HG03095 (cell line): ENCODE data around the gene METAP1.
"Not testable (repeated sequence)": the region's sequence is repeated elsewhere in the genome, so short reads cannot be mapped to it uniquely, and the experiment has no call there.

Experiments
- ATAC-seq: cut with Tn5 transposase; IDR thresholded peaks from one replicate; pipeline ENCODE4 v1.9.1; 2021; ENCODE audit warnings: moderate library complexity; ENCODE audit not compliant: unreplicated experiment

METAP1 gene

DNA sequence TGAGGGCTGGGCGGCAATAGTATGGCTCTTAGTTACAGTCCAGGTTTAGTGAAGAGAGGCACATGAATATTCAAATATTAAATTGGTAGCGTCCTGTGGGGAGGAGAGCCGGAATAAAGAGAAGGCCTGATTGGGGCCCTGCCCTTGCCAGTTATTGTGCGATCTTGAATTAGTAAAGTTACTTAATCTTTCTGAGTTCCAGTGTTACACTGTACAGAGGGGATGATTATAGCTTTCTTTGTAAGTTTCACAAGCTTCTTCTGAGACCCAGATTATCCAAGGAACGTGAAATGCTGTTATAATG lies 1.2 kb downstream of the METAP1 start:
- ATAC-seq, result no peak

DNA sequence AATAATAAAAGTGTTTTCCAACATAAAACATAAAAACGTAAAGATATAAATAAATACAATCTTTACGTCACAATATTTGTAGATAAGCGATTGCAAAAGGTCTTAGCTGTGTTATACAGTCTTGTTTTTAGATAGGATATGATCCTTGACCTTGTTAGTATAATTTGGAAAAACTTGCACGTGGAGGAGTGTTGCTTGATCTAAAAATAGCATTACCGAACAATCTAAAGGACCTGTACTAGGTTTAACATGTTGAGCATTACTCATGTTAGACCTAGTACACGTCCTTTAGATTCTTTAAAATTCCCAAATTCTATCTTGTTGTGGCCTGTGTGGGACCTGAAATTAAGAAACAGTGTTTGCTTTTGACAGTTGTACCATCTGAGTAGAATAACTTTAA lies 1.6 kb downstream of the METAP1 start:
- ATAC-seq, result no peak

DNA sequence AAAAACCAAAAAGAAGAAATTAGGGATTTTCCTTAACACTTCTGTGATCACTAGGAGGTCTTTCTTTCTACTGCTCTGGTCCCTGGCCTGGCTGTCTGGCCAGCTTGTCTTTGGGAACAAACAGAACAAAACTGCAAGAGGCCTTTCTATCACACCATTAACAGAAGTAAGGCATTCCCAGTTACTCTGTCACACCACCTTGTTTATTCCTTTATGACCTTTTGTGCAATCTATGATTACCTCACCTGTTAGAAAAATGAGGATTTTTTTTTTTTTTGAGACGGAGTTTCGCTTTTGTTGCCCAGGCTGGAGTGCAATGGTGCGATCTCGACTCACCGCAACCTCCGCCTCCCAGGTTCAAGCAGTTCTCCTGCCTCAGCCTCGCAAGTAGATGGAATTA lies 3.0 kb downstream of the METAP1 start:
- no peak for ATAC-seq

DNA sequence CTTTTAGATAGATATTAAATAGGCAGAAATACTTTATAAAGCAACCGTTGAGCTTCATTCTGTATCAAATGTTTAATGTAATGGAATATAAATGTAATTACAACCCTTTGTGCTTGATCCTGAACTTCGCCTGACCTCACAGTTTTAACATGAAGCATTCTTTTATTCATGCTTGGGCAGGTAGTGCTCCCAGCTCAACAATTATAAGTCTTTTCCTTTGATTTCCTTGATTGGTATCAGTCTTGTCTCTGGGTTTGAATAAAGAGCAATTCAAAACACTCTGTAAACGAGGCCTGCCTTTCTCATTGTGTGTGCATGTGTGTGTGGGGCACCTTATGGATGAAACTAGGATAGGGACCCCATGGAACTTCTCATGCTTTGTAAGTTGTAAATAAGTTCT lies 6.8 kb downstream of the METAP1 start:
- no peak for ATAC-seq

DNA sequence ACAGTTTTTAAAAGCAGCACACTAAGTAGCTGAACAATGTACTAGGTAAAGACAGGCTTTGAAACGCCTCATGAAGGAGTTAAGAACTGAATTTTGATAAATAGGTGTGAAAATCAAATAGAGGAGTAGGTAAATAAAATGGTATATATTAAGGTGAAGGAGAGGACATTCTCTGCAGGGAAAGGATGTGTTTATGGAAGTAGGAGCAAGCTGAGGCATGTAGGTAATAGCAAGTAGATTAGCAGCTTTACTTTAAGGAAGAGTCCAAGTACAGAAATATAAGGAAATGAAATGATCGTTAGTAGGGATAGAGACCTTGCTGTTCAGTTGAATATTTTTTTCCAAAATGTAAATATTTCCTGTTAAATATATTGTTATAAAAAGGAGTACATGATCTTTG lies 12.5 kb downstream of the METAP1 start:
- ATAC-seq, result no peak

DNA sequence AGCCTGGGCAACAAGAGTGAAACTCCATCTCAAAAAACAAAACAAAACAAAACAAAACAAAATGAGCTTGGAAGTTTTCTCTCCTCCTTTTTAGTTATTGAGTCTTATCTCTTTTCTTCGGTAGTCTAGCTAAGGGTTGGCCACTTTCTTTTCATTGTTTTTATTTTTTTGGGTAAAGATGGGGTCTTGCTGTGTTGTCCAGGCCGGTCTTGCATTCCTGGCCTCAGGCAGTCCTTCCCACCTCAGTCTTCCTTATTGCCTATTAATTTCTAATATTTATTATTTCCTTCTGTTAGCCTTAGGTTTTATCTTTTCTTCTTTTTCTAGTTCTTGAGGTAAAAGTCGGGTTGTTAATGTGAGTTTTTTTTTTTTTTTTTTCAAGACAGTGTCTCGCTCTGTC lies 16.4 kb downstream of the METAP1 start:
- ATAC-seq, result no peak

DNA sequence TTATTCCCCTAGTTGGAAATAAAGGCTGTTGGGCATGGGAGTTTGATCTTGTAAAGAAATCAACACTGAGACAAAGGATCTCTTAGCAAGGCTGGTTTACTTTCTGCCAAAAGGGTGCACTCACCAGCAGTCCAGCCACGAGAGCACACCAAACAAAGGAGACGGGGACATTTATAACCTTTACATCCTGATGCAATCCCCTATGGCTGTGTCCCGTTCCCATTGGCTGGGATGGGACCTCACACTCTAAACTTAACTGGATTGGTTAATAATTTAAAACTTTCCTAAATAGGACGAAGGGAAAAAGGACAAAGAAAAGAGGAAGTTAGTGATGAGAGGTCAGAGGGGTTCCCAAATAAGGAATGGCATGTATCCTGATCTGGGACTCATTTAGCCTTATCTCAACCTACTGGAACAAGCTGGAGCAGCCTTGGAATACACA lies 17.9 kb downstream of the METAP1 start:
- ATAC-seq, result no peak

DNA sequence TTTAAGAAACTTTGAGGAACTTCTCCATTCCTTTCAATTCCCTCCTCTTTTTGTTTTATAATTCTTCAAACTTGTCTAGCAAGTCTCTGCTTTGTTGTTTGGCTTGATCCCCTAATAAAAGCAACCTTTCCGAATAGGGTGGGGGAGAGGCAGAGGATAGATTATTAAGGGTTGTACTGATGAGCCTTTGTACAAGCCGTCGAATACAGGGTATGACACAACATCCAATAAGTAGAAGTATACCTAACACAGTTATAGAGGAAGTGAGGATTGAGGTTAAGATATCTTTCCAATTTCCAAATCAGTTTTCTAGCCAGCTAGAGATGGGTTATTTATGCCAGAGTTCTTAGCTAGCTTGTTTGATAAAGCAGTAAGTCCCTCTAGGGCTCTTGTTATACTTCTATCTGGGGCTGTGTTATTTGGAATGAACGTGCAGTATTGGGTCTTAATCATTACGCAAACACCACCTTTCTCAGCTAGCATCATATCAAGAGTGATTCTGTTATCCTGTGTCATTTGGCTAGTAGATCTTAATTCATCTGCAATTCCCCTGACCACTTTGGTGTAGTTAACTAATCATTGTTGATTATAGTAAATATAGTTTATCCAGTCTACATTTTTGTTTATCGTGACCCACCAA lies 18.5 kb downstream of the METAP1 start:
- no peak for ATAC-seq

DNA sequence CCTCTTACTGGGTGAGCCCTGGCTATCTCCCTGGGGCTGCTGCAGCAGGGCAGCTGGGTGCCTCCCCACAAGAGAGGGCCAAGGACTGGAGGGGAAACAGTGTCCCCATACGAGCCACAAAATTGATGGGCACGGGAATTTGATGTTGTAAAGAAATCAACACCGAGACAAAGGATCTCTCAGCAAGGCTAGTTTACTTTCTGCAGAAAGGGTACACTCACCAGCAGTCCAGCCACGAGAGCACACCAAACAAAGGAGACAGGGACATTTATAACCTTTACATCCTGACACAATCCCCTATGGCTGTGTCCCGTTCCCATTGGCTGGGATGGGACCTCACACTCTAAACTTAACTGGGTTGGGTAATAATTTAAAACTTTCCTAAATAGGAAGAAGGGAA lies 25.9 kb downstream of the METAP1 start:
- ATAC-seq, result no peak

DNA sequence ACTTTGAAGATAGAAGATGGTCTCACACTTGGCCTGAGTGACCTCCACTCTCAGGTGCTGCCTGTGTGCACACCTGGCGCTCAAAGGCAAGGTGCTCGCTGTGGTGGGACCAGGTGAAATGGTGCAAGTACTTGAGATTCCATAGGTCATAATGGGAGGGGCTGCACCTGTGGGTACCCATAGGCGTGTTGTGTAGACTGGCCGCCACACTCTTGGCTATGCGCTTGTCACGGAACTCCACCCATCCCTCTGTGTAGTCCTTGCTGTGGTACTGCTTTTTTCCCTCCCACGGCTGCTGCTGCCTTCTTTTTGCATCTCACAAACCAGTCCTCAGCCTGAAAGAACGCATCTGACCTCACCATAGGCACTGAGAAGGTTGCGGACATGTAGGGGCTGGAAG lies 27.0 kb downstream of the METAP1 start:
- no peak for ATAC-seq

DNA sequence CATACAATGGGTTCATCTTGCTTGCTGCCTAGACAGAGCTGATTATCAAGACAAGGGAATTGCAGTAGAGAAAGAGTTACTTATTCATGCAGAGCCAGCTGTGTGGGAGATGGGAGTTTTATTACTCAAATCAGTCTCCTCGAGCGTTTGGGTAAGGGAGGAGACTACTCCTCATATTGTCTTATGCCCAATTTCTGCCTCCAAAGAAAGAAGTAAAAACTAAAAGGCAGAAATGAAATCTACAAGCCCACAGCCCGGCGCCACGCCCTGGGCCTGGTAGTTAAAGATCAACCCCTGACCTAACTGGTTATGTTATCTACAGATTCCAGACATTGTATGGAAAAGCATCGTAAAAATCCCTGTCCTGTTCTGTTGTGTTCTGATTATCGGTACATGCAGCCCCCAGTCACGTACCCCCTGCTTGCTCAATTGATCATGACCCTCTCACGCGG lies 28.3 kb downstream of the METAP1 start:
- ATAC-seq, result not testable (repeated sequence)

DNA sequence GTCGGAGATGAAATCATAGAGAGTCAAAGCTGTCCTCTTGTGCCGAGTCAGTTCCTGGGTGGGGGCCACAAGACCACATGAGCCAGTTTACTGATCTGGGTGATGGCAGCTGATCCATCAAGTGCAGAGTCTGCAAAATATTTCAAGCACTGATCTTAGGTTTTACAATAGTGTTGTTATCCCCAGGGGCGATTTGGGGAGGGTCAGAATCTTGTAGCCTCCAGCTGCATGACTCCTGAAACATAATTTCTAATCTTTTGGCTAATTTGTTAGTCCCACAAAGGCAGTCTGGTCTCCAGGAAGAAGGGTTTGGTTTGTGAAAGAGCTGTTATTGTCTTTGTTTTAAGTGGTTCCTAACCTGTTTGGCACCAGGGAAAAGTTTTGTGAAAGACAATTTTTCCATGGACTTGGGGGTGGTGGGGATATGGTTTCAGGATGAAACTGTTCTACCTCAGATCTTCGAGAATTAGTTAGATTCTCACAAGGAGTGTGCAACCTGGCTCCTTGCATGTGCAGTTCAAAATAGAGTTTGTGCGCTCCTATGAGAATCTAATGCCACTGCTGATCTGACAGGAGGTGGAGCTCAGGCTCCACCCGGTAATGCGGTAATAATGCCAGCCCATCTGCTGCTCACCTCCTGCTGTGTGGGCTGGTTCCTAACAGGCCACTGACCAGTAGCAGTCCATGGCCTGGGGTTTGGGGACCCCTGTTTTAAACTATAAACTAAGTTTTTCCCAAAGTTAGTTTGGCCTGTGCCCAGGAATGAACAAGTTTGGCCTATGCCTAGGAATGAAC lies 29.2 kb downstream of the METAP1 start:
- ATAC-seq, result no peak

DNA sequence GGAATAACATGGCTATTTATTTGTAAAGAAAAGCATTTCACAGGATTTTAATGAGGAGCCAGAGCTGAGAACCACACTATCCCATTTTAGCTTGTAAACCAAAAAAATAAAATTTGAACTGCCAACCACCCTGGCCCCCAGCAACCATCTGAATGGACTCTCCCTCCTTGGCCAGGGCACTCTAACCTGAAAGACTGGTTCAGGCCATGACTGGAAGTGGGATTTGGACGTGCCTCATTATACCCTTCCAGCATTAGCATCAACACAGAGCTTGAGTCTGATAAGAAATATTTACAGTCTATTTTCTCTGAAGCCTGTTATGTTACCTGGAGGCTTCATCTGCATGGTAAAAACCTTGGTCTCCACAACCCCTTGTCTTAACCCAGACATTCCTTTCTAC lies 30.0 kb downstream of the METAP1 start:
- no peak for ATAC-seq

DNA sequence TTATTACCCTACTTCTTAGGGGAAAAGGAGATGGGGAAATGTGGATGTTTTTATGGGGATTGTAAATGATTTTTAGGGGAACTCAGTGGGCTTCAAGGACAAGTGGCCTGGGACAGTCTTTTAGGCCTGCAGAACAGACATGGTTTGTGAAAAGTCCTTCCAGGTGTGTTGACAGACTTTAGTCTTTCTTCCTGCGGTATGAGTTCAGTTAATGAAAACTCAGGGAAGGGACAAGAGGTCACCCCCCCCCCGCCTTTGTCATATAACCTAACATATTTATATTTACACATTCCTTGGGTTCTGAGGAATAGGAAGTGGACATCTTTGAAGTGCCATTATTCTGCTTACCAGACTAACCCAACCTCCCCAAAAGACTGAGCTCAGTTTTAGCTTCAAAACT lies 31.8 kb downstream of the METAP1 start:
- no peak for ATAC-seq

DNA sequence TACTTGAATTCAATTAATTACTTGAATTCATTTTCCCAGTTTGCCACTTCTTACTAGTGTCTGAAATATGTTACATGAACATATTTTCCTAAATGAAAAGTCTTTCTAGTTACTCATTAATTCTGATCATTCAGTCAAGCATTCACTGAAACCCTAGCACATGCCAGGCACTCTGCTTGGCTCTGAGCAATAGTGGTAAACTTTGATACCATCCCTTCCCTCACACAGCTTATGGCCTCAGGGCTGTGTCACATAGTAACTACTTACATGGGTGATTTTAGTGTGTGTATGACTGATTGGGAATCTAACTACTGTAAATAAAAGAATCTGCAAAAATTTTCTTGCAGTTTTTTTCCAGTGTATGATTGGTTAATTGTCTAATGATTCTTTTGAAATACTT lies 32.7 kb downstream of the METAP1 start:
- ATAC-seq, result no peak

DNA sequence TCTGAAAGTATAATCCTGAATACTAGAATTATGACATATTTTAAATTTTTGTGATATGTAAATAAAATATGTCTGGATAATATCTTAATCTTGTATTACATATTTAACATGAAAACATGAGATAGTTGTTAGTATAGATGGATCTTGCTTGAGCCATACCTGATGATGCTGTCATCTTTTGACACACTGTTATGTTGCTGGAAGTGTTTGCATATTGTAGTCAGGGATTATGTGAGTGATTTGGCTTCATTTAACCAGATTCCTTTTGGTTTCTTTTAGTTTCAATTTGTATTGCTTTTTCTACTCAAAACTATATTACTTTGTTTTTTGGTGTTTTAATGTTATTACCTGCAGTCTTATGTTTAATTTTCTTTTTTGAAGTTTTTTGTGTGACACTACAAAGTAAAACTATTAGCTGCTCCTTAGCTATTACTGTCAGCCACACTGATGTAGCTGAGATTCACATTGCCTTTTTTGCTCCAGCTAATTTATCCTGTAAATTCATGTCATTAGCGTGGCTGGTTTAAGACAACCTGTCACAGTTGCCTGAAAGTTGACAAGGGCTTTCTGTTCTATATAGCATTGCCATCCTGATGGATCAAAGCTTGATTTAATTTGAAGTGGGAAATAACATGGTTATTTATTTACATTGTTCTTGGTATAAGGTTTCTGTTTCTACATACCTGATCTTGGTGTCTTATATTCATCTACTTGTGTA lies 33.7 kb downstream of the METAP1 start:
- ATAC-seq, result no peak

DNA sequence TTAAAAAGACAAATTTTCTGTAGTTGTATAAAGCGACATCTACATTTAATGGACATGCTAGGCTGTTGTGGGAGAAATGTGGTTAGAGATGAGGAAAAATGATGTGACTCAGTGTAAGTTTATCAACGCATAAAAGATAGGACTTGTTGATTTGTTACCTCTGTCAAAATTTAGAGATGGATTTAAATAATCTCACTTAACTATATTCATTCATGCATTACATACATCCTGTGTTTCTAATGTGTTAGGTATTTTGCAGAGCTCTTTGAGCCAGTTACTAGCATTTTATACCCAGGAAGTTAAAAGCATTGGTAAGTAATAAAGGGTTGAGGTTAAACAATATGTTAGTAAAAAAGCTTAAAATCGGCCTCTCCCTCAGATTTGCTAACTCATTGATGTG lies 34.3 kb downstream of the METAP1 start:
- ATAC-seq, result no peak

DNA sequence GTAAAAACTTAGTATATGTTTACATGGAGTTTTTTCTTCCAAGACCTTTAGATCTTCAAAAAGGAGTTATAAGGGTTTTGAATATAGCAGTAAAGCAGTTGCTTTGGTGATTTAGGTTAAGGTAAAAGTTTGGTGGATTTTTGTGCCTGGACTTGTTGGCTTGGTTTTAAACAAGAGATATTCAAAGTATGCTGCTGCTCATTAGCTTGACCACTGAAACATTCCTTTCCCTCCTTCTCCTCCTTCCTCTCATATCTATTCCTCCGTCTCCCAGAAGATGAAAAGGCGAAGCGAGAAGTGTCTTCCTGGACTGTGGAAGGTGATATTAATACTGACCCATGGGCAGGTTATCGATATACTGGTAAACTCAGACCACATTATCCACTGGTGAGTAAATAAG lies 38.4 kb downstream of the METAP1 start:
- ATAC-seq, result no peak

DNA sequence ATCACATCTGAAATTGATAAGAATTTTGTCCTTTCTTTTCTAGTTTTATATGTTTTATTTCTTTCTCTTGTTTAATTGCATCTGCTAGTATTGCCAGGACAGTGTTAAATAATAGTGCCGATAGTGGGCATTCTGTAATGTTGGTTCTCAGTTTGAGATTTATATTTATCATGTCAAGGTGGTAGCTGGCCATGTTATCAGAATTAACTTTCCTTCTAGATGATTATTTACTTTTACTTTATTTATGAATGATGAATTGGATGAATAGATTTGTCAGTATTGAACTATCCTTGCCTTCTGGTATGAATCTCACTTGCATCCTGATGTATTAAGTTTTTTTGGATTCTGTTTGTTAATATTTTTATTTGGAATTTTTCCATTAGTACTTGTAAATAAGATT lies 42.7 kb downstream of the METAP1 start:
- ATAC-seq, result no peak

DNA sequence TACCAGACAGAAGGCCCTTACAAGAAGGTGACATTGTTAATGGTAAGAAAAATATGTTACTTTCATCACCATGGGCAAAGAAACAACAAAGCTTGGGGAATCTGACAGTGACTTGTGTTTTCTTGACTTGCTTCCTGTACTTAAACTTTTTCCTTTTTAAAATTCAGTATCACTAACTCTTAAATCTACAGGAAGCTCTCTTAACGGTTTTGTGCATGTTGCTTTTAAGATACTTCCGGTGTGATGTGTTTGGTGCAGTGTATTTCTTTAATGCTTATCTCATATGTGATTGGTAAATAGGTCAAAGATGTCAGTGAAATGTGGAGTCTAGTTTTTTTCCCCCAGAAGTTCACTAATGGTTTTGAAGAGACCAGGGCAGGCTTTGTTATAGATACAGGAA lies 47.8 kb downstream of the METAP1 start:
- no peak for ATAC-seq

DNA sequence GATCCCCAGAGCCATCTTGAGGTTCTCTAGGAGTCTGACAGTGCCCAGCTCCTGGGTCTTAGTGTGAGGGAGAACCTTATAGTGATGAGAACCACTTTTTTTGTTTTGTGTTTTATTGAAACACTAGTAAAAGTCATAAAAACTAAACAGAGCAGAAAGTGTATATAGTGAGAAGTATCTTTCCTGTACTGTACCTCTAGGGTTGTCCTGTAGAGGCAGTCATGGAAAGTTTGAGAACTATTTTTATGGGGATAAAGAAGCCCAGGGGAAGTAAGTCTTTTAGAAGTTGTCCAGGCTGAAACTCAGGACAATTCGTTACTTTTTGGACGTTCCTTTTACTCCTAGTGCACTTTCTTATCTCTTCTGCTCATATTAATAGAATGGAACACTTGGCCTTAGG lies 52.2 kb downstream of the METAP1 start:
- no peak for ATAC-seq

DNA sequence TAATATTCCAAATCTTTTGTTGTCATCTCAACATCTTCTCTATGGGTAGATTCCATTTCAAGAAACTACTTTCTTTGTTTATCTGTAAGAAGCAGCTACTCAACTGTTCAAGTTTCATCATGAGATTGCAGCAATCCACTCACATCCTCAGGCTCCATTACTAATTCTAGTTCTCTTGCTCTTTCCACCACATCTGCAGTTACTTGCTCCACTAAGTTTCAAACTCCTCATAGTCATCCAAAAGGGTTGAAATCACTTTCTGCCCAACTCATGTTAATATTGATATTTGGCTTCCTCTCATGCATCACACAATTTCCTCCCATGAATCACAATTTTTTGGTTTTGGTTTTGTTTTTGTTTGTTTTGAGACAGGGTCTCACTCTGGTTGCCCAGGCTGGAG lies 57.4 kb downstream of the METAP1 start:
- no peak for ATAC-seq
